Measurements from ENCODE around the gene FGG. TPM values are rescaled to one million over a fixed set of nuclear protein-coding genes. Genes with fewer than 3 reads are reported as not detected.

The FGG gene
- total RNA-seq, 1 experiment from 2014 or later: not detected

DNA sequence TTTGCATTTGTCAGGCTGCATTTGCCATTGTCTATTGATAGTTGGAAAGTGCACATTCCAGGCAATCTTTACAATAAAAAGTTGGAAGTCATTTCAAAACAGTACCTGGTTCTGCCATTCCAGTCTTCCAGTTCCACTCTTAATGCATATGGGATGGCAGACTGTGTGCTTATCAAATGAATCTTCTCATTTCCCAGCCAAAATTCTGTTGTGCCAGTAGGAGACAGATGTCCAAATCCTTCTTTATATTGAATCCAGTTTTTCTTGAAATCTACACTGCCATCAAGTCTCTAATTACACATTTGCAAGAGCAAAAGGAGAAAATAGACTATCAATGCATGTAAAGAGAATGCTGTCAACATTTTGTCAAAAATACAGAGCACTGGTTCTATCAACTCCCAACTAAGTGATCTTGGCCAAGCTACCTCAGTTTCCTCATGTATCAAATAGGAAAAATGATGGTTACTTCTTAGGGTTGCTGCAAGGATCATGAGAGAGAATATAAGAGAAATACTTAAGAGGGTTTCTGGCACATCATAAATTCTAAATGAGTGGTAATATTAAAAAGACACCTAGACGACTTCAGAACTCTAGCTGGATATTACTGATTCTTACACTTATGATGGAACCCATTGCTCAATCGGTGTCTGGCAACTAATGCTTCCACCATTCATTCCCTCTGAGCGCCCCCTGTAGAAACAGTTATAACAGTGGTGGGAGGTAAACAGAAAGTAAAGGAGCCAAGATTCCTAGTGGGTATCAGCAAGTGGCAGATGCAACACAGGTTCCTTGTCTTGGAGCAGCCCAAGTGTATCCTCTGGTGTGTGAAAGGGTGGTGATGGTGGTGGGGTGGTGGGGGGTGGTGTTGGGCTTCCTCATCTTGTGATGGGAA lies 3.8 kb downstream of the FGG start:
- Histone ChIP-seq H4K20me1 (ENCODE audit: insufficient read depth, low read depth, low read length) (no peaks in the 10 kb centered on the region), H3K4me2 (ENCODE audit: low read depth, low read length, poor library complexity, severe bottlenecking) (no peak overlapping the region), H3K4me1 (ENCODE audit: low read length) (no peaks in the 10 kb centered on the region), H3K4me3 (ENCODE audit: low read length) (no peak overlapping the region), H3K9me3 (ENCODE audit: low read length) (no peaks in the 10 kb centered on the region), H2AFZ (ENCODE audit: low read length) (no peak overlapping the region), H3K27me3 (ENCODE audit: low read length) (peaks cover 5% of the 10 kb centered on the region; the same call in 1 of the 2 replicates), H3K9me2 (replicated peaks; ENCODE audit: insufficient read depth, low read length) (no peaks in the 10 kb centered on the region), H3K79me2 (ENCODE audit: low read length) (no peaks in the 10 kb centered on the region), H3K9ac (ENCODE audit: low read length) (no peak overlapping the region), H3K36me3 (ENCODE audit: insufficient read depth, low read length) (no peaks in the 10 kb centered on the region), H3K27ac (ENCODE audit: low read length) (no peak overlapping the region)
- DNase-seq: no peak

DNA sequence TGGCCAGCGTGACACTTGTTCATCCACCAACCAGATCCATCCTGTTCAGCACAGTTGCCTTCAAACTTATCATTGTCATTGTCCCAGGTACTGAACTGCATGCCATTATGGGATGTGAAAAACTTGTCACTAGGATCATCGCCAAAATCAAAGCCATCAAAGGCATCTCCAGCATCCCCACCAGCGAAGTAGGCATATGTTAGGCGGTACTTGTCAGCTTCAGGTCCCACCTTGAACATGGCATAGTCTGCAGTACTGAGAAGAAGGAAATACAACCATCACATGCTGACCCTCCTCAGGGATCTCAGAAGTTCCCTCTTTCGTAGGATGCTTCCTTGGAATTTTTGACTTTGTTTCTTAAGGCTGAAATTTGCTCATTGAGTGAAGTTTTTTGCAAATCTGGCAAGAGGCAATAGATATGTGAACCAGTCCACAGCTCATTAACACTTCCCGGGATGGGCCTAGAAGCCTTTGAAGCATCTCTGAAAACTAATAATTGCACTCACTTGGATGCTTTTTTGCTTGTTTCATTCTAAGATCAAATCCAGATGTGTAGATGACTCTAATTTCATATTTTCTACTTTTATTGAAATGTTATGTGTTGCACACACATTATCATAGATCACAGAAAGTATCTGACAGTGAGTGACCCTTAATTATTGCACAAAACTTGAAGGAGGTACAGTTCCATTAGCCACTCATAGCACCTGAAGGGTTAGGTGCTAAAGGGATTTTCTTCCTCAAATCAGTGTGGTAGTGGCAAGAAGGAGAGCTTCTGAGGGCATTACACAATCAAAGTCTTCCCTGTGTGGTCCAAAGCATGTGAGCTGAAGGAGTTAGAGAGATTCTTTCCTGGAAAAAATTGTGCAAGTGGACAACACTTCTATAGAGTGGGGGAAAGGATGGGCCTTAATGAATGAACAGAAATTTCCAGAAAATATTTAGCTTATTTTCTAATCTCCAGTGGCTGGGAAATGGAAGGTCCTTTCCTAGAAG lies 5.4 kb downstream of the FGG start:
- no peaks in the 10 kb centered on the region for H3K9me3 ChIP-seq (ENCODE audit: low read length)
- H4K20me1 ChIP-seq (ENCODE audit: insufficient read depth, low read depth, low read length): no peaks in the 10 kb centered on the region
- peaks cover 5% of the 10 kb centered on the region; the same call in 1 of the 2 replicates for H3K27me3 ChIP-seq (ENCODE audit: low read length)
- H3K4me2 ChIP-seq (ENCODE audit: low read depth, low read length, poor library complexity, severe bottlenecking): no peak overlapping the region
- no peak overlapping the region for H3K9ac ChIP-seq (ENCODE audit: low read length)
- H3K4me3 ChIP-seq (ENCODE audit: low read length): no peak overlapping the region
- DNase-seq: no peak
- no peaks in the 10 kb centered on the region for H3K4me1 ChIP-seq (ENCODE audit: low read length)
- H2AFZ ChIP-seq (ENCODE audit: low read length): no peak overlapping the region
- H3K79me2 ChIP-seq (ENCODE audit: low read length): no peaks in the 10 kb centered on the region
- H3K9me2 ChIP-seq (replicated peaks; ENCODE audit: insufficient read depth, low read length): no peaks in the 10 kb centered on the region
- H3K36me3 ChIP-seq (ENCODE audit: insufficient read depth, low read length): no peaks in the 10 kb centered on the region
- no peak overlapping the region for H3K27ac ChIP-seq (ENCODE audit: low read length)

DNA sequence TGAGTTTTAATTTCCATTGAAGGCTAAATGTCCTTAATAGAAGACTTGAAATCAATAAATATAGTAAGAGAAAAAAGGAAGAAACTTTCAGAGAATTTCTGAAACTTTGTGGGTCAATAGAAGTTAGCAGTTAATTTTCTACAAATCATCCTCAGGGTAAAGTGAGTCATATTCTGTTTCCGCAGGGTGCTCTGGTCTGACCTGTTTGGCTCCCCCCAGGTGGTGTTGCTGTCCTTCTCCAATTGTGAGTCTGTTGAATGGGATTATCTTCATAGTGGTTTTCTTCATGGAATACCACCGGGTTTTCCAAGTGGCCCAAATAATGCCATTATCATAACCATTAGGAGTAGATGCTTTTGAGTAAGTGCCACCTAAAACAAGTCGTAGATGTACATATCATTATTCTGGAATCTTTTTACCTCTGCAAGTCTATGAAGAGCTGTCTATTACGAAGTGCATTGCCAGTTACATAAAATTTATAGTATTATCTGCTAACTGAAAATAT lies 7.7 kb downstream of the FGG start:
- Histone ChIP-seq H3K4me2 (ENCODE audit: low read depth, low read length, poor library complexity, severe bottlenecking) (no peak overlapping the region), H3K79me2 (ENCODE audit: low read length) (no peaks in the 10 kb centered on the region), H2AFZ (ENCODE audit: low read length) (no peak overlapping the region), H3K9me3 (ENCODE audit: low read length) (no peaks in the 10 kb centered on the region), H3K27me3 (ENCODE audit: low read length) (peaks cover 5% of the 10 kb centered on the region; the same call in 1 of the 2 replicates), H4K20me1 (ENCODE audit: insufficient read depth, low read depth, low read length) (no peaks in the 10 kb centered on the region), H3K4me1 (ENCODE audit: low read length) (no peaks in the 10 kb centered on the region), H3K9ac (ENCODE audit: low read length) (no peak overlapping the region), H3K27ac (ENCODE audit: low read length) (no peak overlapping the region), H3K4me3 (ENCODE audit: low read length) (no peak overlapping the region), H3K9me2 (replicated peaks; ENCODE audit: insufficient read depth, low read length) (no peaks in the 10 kb centered on the region), H3K36me3 (ENCODE audit: insufficient read depth, low read length) (no peaks in the 10 kb centered on the region)
- no peak for DNase-seq

DNA sequence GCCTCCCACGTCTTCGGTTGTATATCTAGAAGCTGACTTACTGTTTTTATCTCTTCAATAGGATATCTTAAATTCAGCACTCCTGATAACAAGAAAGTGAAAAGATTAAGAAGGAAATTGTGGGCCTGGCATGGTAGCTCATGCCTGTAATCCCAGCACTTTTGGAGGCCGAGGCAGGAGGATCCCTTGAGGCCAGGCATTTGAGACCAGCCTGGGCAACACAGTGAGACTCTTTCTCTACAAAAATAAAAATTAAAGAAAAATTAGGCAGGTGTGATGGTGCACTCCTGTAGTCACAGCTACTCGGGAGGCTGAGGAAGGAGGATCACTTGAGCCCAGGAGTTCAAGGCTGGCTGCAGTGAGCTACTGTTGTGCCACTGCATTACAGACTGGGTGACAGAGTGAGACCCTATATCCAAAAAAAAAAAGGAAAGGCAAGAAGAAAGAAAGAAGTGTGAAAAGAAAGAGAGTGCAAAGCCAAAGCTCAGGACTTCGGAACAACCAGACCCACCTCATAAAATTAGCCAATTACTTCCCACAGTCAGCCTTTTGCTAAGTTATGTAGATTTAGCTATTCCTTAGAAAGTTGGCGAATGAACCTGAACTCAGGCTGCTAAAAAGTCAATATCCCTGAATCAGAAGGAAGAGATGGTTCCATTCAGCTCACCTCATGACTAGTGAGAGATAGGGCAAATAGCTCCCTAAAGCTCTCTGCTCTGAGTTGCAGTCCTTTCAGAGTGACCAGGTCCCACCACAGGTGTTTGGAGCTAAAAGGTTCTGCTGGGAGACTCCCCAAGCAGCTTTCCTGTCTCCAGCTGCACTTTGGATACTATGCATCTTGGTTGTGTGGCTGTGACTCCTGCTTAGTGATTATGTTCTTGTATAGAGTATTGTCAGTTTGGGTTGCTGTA lies 9.2 kb downstream of the FGG start:
- H3K4me3 ChIP-seq (ENCODE audit: low read length): no peak overlapping the region
- no peak overlapping the region for H3K27ac ChIP-seq (ENCODE audit: low read length)
- no peaks in the 10 kb centered on the region for H3K79me2 ChIP-seq (ENCODE audit: low read length)
- no peaks in the 10 kb centered on the region for H3K9me2 ChIP-seq (replicated peaks; ENCODE audit: insufficient read depth, low read length)
- no peaks in the 10 kb centered on the region for H3K4me1 ChIP-seq (ENCODE audit: low read length)
- H3K27me3 ChIP-seq (ENCODE audit: low read length): peaks cover 5% of the 10 kb centered on the region; the same call in 1 of the 2 replicates
- H2AFZ ChIP-seq (ENCODE audit: low read length): no peak overlapping the region
- no peaks in the 10 kb centered on the region for H3K9me3 ChIP-seq (ENCODE audit: low read length)
- no peak for DNase-seq
- no peak overlapping the region for H3K9ac ChIP-seq (ENCODE audit: low read length)
- H4K20me1 ChIP-seq (ENCODE audit: insufficient read depth, low read depth, low read length): no peaks in the 10 kb centered on the region
- H3K36me3 ChIP-seq (ENCODE audit: insufficient read depth, low read length): no peaks in the 10 kb centered on the region
- H3K4me2 ChIP-seq (ENCODE audit: low read depth, low read length, poor library complexity, severe bottlenecking): no peak overlapping the region

DNA sequence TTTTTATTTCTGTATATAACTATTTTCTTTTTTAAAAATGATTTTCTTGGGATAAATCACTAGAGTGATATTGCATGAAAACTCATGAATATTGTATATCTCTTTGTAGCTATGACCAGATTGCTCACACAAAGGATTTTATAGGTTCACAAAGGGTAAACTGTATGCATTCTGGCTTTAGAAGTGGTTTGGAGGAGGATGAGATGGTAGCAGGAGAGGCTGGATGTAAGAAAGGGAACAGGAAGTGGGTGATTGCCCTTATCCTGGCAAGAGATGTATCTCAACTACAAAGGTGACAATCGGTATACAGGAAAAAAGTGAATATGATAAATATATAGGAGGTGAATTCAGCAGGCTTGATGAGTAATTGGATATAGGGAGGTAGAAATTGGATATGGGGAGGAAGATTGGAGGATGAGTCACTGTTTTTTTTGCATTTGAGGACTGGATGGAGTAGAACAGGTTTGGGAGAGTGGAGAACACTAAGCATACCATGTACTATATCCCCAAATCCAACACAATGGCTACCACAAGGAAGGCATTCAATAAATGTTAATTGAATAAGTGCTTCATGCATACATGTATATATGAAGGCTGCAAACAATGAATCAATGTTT lies 9.9 kb downstream of the FGG start:
- Histone ChIP-seq H3K4me1 (ENCODE audit: low read length) (no peaks in the 10 kb centered on the region), H4K20me1 (ENCODE audit: insufficient read depth, low read depth, low read length) (no peaks in the 10 kb centered on the region), H3K9me3 (ENCODE audit: low read length) (no peaks in the 10 kb centered on the region), H3K4me2 (ENCODE audit: low read depth, low read length, poor library complexity, severe bottlenecking) (no peak overlapping the region), H3K36me3 (ENCODE audit: insufficient read depth, low read length) (no peaks in the 10 kb centered on the region), H3K27ac (ENCODE audit: low read length) (no peak overlapping the region), H3K9ac (ENCODE audit: low read length) (no peak overlapping the region), H3K27me3 (ENCODE audit: low read length) (peaks cover 5% of the 10 kb centered on the region; the same call in 1 of the 2 replicates), H3K79me2 (ENCODE audit: low read length) (no peaks in the 10 kb centered on the region), H2AFZ (ENCODE audit: low read length) (no peak overlapping the region), H3K9me2 (replicated peaks; ENCODE audit: insufficient read depth, low read length) (no peaks in the 10 kb centered on the region), H3K4me3 (ENCODE audit: low read length) (no peak overlapping the region)
- no peak for DNase-seq

DNA sequence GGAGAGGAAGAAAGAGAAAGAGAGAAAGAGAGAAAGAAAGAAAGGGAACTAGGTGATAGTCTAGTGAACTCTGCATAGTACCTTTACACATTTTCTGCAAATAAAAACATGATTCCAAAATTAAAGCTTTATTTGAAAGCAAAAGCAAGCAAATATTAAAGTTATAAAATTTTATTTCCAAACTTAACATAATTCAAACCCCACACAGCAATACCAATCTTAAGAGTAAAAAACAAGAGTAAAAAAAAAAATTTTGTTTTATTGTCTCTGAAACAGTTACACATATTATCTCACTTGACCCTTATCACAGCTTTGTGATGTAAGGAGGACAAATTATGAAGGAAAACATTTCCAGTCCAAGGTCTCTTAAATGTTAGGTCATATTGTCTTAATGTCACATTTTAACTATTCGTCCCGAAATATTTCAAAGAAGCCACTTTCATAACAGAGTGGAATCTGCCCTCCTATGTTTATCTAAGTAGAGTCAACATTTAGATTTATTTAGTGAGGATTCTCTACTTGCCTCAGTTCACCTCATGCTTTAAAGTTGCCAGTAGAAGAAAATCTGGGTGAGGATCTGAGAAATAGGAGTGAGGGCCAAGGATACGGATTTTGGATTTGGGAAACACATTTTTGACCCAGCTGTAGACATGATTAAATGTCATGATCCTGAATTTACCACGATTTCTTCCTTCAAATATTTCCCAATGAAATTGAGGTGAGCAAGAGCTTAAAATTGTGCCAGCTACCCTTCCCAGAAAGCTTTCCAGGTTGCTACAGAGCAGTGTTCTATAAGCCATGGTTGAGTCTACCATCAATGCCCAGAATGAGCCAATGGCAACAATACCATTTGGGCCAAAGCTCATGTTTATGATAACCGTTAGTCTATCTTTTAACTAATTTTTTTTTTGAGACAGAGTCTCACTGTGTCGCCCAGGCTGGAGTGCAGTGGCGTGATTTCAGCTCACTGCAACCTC lies 14.4 kb downstream of the FGG start:
- no peak overlapping the region for H3K4me2 ChIP-seq (ENCODE audit: low read depth, low read length, poor library complexity, severe bottlenecking)
- H3K27me3 ChIP-seq (ENCODE audit: low read length): peaks cover 3% of the 10 kb centered on the region; the same call in 1 of the 2 replicates
- no peaks in the 10 kb centered on the region for H3K4me1 ChIP-seq (ENCODE audit: low read length)
- no peak overlapping the region for H2AFZ ChIP-seq (ENCODE audit: low read length)
- no peak overlapping the region for H3K4me3 ChIP-seq (ENCODE audit: low read length)
- no peak overlapping the region for H3K9ac ChIP-seq (ENCODE audit: low read length)
- no peak overlapping the region for H3K27ac ChIP-seq (ENCODE audit: low read length)
- no peaks in the 10 kb centered on the region for H3K36me3 ChIP-seq (ENCODE audit: insufficient read depth, low read length)
- H3K9me2 ChIP-seq (replicated peaks; ENCODE audit: insufficient read depth, low read length): no peaks in the 10 kb centered on the region
- H4K20me1 ChIP-seq (ENCODE audit: insufficient read depth, low read depth, low read length): no peaks in the 10 kb centered on the region
- no peaks in the 10 kb centered on the region for H3K79me2 ChIP-seq (ENCODE audit: low read length)
- DNase-seq: no peak
- no peaks in the 10 kb centered on the region for H3K9me3 ChIP-seq (ENCODE audit: low read length)
